Measurements from ENCODE around the gene RBBP8NL. TPM values are rescaled to one million over a fixed set of nuclear protein-coding genes. Genes with fewer than 3 reads are reported as not detected.

The RBBP8NL gene
- total and polyA plus RNA-seq, 12 donors: not detected

- no peaks in the 10 kb centered on the region for H3K27me3 ChIP-seq
- no peak for DNase-seq
- TF ChIP-seq CTCF (IDR thresholded peaks at IDR 0.05): no peak
- no peak for TF ChIP-seq POLR2A (IDR thresholded peaks at IDR 0.05)
- H3K27ac ChIP-seq: no peak overlapping the region
- H3K4me3 ChIP-seq: no peak overlapping the region
- intact Hi-C loops (cut with DNase I): loop anchor here in 1 of 2 donors (10.0 kb wide), 1 partner anchor 363 kb away; no protein-coding TSS in a partner anchor
- H3K36me3 ChIP-seq (replicated peaks in 1 of 2): no peaks in the 10 kb centered on the region
- WGBS, 4 donors: 23 to 72% (median 57%) methylated on average over 7 to 15 of the region's 15 CpGs
- H3K9me3 ChIP-seq (replicated peaks in 1 of 3): no peaks in the 10 kb centered on the region
- H3K4me1 ChIP-seq (replicated peaks in 1 of 2): peaks cover 15 to 25% of the 10 kb centered on the region in 2 donors
Observed at GRCh38 chr20:62377615-62378178, 49.6 kb downstream of the RBBP8NL start.

GRCh38 chr20:62377064-62377461, 50.3 kb downstream of the RBBP8NL start:
- DNase-seq: no peak
- intact Hi-C loops (cut with DNase I): loop anchor here in 1 of 2 donors (10.0 kb wide), 1 partner anchor 362 kb away; no protein-coding TSS in a partner anchor
- peak overlapping the region in 1 of 5 donors; percentile 38 for H3K27ac ChIP-seq
- H3K4me1 ChIP-seq (replicated peaks in 1 of 2): peaks cover 15 to 25% of the 10 kb centered on the region in 2 donors
- TF ChIP-seq CTCF (IDR thresholded peaks at IDR 0.05) (no peak), POLR2A (IDR thresholded peaks at IDR 0.05) (no peak)
- WGBS, 4 donors: 86 to 90% (median 88%) methylated on average over 17 of the region's 17 CpGs
- no peaks in the 10 kb centered on the region for H3K9me3 ChIP-seq (replicated peaks in 1 of 3)
- no peaks in the 10 kb centered on the region for H3K27me3 ChIP-seq
- no peak overlapping the region for H3K4me3 ChIP-seq
- H3K36me3 ChIP-seq (replicated peaks in 1 of 2): no peaks in the 10 kb centered on the region

- Histone ChIP-seq H3K27me3 (no peaks in the 10 kb centered on the region), H3K9me3 (replicated peaks in 1 of 3) (no peaks in the 10 kb centered on the region), H3K27ac (peak overlapping the region in 3 of 5 donors; percentile 28 to 38 (median 37)), H3K36me3 (replicated peaks in 1 of 2) (no peaks in the 10 kb centered on the region), H3K4me1 (replicated peaks in 1 of 2) (peaks cover 15 to 20% of the 10 kb centered on the region in 2 donors), H3K4me3 (no peak overlapping the region)
- intact Hi-C loops (cut with DNase I): loop anchor here in 1 of 2 donors (10.0 kb wide), 1 partner anchor 362 kb away; no protein-coding TSS in a partner anchor
- peak in 5 of 7 donors; percentile 63 to 77 (median 73) for DNase-seq
- peak; percentile 29 to 79 (median 65) for TF ChIP-seq CTCF (IDR thresholded peaks at IDR 0.05)
- no peak for TF ChIP-seq POLR2A (IDR thresholded peaks at IDR 0.05)
- 49 to 53% (median 52%) methylated on average over 15 to 26 of the region's 26 CpGs for WGBS, 4 donors
Observed at GRCh38 chr20:62376112-62377063, 51.0 kb downstream of the RBBP8NL start.

Measured in adrenal gland (tissue), 12 donors.